HG03460 (cell line): ENCODE measurements around the gene TOX4.
"Not testable (repeated sequence)": the region's sequence is repeated elsewhere in the genome, so short reads cannot be mapped to it uniquely, and the experiment has no call there.

Experiments used
- ATAC-seq: cut with Tn5 transposase; IDR thresholded peaks from one replicate; pipeline ENCODE4 v1.9.1; 2021; ENCODE audit not compliant: unreplicated experiment

The TOX4 gene

GRCh38 chr14:21533294-21533693 lies 56.3 kb downstream of the TOX4 start:
- ATAC-seq, result no peak

GRCh38 chr14:21534576-21534975 lies 57.6 kb downstream of the TOX4 start:
- ATAC-seq, result no peak

- no peak for ATAC-seq
These were observed 58.8 kb downstream of the TOX4 start for GRCh38 chr14:21535545-21536417.

- ATAC-seq, result no peak
These were observed 59.6 kb downstream of the TOX4 start for GRCh38 chr14:21536418-21537089.

- no peak for ATAC-seq
These were observed 60.1 kb downstream of the TOX4 start for GRCh38 chr14:21537090-21537424.

GRCh38 chr14:21539189-21539940 lies 62.4 kb downstream of the TOX4 start:
- ATAC-seq, result no peak

GRCh38 chr14:21541413-21542074 lies 64.5 kb downstream of the TOX4 start:
- ATAC-seq, result no peak

- ATAC-seq, result no peak
These were observed 66.5 kb downstream of the TOX4 start for GRCh38 chr14:21543521-21543960.

- no peak for ATAC-seq
These were observed 67.0 kb downstream of the TOX4 start for GRCh38 chr14:21543963-21544362.

- not testable (repeated sequence) for ATAC-seq
These were observed 67.6 kb downstream of the TOX4 start for GRCh38 chr14:21544588-21544987.
